ENCODE measurements around the gene MTRF1L.
"Not testable (repeated sequence)": the region's sequence is repeated elsewhere in the genome, so short reads cannot be mapped to it uniquely, and the experiment has no call there.

Gene MTRF1L

DNA sequence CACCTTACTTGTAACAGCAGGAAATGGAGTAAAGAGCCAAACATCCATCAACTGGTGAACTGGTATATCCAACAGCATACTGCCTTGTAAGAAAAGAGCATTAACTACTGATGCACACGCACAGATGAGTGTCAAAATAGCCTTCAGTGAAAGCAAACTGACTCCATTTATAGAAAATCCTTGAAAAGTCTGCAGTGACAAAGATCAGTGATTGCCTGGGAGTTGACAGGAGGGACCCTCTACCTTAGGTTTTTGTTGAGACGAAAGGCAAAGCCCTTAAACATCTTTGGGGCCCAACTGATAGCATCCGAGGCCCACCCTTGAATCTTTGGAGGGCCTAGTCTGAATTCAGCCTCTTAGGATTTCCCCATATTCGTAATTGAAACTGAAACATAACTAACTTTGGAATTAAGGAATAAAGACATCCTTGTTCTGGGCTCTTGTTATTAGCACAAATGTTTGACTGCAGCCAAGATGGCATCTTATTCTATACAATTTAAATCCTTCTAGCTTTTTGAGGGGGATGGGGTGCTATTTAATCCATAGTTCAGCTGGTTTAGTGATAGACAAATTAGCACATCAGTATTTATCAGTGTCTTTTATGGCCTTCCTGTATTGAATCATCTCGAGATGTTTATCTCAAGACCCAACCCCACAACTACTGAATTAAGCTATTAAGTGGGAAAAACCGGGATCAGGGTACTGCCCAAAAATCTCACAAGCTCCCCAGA lies 32.7 kb downstream of the MTRF1L start:
- no peak for DNase-seq (ENCODE audit: low read depth in 2 of 2)

DNA sequence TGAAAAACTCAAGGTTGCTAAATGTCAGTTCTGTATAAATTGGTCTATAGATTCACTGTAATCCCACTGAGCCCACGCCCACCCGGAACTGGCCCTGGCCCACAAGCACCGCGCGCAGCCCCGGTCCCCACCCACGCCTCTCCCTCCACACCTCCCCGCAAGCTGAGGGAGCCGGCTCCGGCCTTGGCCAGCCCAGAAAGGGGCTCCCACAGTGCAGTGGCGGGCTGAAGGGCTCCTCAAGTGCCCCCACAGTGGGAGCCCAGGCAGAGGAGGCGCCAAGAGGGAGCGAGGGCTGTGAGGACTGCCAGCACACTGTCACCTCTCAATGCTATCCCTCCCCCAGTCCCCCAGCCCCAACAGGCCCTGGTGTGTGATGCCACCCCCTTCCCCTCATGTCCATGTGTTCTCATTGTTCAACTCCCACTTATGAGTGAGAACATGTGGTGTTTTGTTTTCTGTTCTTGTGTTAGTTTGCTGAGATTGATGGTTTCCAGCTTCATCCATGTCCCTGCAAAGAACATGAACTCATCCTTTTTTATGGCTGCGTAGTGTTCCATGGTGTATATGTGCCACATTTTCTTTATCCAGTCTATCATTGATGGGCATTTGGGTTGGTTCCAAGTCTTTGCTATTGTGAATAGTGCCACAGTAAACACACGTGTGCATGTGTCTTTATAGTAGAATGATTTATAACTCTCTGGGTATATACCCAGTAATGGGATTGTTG lies 36.2 kb downstream of the MTRF1L start:
- DNase-seq (ENCODE audit: low read depth in 2 of 2), result not testable (repeated sequence)

- no peak for DNase-seq (ENCODE audit: low read depth in 2 of 2)
Observed at GRCh38 chr6:152959333-152959732, 43.2 kb downstream of the MTRF1L start.

DNA sequence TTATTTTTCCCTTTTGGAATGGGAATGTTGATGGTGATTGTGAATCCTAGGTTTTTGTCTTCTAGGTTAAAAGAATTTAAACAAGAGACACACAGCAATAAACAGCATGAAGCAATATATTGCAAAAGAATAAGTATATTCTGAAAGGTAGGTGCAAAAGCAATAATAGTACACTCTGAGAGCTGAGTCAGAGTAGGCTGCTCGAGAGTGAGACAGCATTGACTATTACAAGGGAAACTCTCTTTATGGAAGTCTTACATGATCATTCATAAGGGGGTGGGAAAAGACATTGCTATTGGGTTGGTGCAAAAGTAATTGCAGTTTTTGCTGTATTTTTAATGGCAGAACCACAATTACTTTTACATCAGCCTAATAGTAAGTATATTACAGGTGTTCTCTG lies 44.7 kb downstream of the MTRF1L start:
- DNase-seq (ENCODE audit: low read depth in 2 of 2), result no peak

DNA sequence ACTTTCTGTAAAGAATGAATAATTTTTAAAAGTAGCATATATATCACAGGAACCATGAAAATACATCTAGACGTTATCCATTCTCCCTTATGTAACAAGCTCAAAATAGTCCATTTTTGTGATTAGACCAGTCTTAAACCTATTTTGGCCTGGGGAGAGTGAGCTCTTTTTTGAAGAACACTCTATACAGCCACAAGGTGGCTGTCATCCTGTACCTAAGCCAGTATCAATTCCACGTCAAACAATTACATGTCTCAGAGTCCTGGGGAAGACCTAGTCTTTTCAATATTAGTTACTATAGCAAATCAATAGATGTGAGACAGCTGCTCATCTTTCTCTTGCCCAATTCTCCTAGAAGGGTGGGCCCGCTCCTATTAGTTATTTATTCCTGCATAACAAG lies 48.1 kb downstream of the MTRF1L start:
- DNase-seq (ENCODE audit: low read depth in 2 of 2), result no peak

GRCh38 chr6:152952866-152953509 lies 49.5 kb downstream of the MTRF1L start:
- DNase-seq (ENCODE audit: low read depth in 2 of 2), result no peak

GRCh38 chr6:152952045-152952444 lies 50.5 kb downstream of the MTRF1L start:
- DNase-seq (ENCODE audit: low read depth in 2 of 2), result no peak

DNA sequence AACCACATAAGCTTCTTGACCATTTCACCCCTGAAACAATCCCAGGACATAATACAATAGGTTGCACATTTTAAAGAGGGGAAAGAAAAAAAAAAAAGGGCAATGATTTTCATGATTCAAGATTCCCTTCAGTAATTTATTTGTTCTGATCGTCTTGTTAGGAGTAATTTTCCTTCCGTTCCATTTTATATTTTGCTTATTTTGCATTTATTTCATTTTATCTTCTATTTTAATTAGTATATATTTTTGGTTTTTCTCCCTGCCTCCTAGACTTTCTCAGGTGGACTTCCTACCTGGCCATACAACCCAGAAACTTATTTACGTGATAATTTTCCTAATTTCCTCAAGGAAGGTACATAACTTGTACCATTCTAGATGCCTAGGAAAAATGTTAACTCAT lies 52.3 kb downstream of the MTRF1L start:
- no peak for DNase-seq (ENCODE audit: low read depth in 2 of 2)

- DNase-seq (ENCODE audit: low read depth in 2 of 2), result peak in 1 of 2 donors; percentile 2
Observed at GRCh38 chr6:152948150-152948768, 54.2 kb downstream of the MTRF1L start.

GRCh38 chr6:152946995-152947394 lies 55.5 kb downstream of the MTRF1L start:
- no peak for DNase-seq (ENCODE audit: low read depth in 2 of 2)

GRCh38 chr6:152946484-152946883 lies 56.0 kb downstream of the MTRF1L start:
- no peak for DNase-seq (ENCODE audit: low read depth in 2 of 2)

DNA sequence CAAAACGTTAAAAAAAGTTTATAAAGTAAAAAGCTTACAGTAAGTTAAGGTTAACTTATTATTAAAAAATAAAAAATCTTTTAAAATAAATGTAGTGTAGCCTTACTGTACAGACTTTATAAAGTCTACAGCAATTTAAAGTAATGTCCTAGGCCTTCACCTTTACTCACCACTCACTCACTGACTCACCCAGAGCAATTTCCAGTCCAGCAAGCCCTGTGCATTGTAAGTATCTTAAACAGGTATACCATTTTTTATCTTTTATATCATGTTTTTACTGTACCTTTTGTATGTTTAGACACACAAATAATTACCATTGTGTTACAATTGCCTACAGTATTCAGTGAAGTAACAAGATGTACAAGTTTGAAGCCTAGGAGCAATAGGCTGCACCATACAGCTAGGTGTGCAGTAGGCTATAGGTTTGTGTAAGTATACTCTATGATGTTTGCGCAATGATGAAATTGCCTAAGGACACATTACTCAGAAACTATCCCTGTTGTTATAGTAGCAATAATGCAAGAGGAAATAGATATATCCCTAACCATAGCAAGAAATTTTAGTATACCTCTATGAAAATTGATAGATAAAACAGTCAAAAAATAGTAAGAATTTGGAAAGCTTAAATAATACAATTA lies 59.1 kb downstream of the MTRF1L start:
- no peak for DNase-seq (ENCODE audit: low read depth in 2 of 2)

DNA sequence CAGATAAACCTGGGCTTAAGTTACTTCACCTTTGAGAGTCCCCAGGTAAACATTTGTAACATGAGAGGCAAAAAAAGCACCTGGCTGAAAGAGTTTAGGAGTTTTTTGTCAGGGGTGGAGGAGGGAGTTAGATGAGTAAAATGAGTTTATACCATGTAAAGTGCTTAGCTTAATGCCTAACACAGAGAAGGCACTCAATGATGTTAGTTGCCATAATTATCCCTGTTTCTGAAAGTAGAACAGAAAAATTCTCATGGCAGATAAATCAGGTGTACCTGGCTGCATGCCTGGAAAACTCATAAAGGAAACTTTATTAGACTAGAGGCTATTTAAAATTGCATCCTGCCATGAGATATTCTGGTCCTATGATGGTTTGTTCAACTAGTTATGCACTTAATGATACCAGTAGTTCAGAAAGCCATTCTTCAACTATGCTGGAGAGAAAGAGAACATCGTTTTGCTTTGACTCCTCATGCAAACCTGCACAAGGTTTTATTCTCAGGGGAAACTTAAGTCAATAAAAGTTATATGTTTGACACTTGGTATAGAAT lies 60.1 kb downstream of the MTRF1L start:
- no peak for DNase-seq (ENCODE audit: low read depth in 2 of 2)

GRCh38 chr6:152941746-152942145 lies 60.8 kb downstream of the MTRF1L start:
- no peak for DNase-seq (ENCODE audit: low read depth in 2 of 2)

Measured in stimulated activated CD4-positive, alpha-beta T cell treated with anti-CD3 and anti-CD28 coated beads, Interleukin-1b, Interleukin-23, amount 100 ng/mL, for 4 hours (primary cell).